Panc1 (cell line): ENCODE results near the gene UTP3. TPM values are rescaled to one million over a fixed set of nuclear protein-coding genes. Genes with fewer than 3 reads are reported as not detected.

ENCODE experiments used
- ATAC-seq: fragments of 200-7000 bp; cut with Tn5 transposase; 2 replicates; pipeline ENCODE4 v1.9.1; 2020; ENCODE audit warnings: mild to moderate bottlenecking, moderate library complexity
- BruUV-seq: library from RNA; stranded (reverse); fragments of 400-500 nt; replicated peaks from 2 replicates; lab custom pipeline; 2021; lab: Mats Ljungman, UMichigan
- CTCF ChIA-PET: fragments of 300-600 bp; sonication (Branson Sonifier 250); formaldehyde crosslinking; loops from one replicate; lab custom pipeline; 2022; ENCODE audit warnings: antibody characterized with exemption; lab: Charles Lee
- POLR2A ChIA-PET: fragments of 300-600 bp; sonication (Branson Sonifier 250); formaldehyde crosslinking; loops from one replicate; lab custom pipeline; 2022; ENCODE audit warnings: antibody characterized with exemption; lab: Charles Lee
- DNase-seq: peaks from one replicate; pipeline ENCODE4 v3.0.0-alpha.2; 2010; ENCODE audit warnings: low read depth, low spot score
- H3K27ac ChIP-seq: 2 replicates; pipeline ENCODE4 v1.5.1; 2011; ENCODE audit warnings: mild to moderate bottlenecking, low read length, inconsistent platforms
- H3K27me3 ChIP-seq: fragments of 200-500 bp; sonication (Bioruptor generic); 2 replicates; pipeline ENCODE4 v1.6.0; 2014; ENCODE audit warnings: low read length, inconsistent platforms; ENCODE audit not compliant: control insufficient read depth, insufficient read depth
- H3K36me3 ChIP-seq: fragments of 200-500 bp; sonication (Bioruptor generic); 2 replicates; pipeline ENCODE4 v1.5.1; 2014; ENCODE audit warnings: inconsistent platforms, mild to moderate bottlenecking, low read length, moderate library complexity; ENCODE audit not compliant: control insufficient read depth, insufficient read depth
- H3K4me1 ChIP-seq: 2 replicates; pipeline ENCODE4 v1.5.1; 2011; ENCODE audit warnings: inconsistent platforms, mild to moderate bottlenecking, low read length, moderate library complexity; ENCODE audit not compliant: control insufficient read depth, insufficient read depth
- H3K4me3 ChIP-seq, 2 experiments: 2 replicates each; pipeline ENCODE4 v1.5.1; 2011 to 2012; ENCODE audit warnings: low read depth in 2 of 2, low read length in 2 of 2, mild to moderate bottlenecking in 2 of 2, inconsistent platforms in 1 of 2, moderate library complexity in 1 of 2
- H3K9me3 ChIP-seq: fragments of 200-500 bp; sonication (Bioruptor generic); 2 replicates; pipeline ENCODE4 v1.5.1; 2014; ENCODE audit warnings: low read depth, mild to moderate bottlenecking, inconsistent platforms, low read length, moderate library complexity; ENCODE audit not compliant: control insufficient read depth, insufficient read depth
- POLR2AphosphoS5 ChIP-seq: IDR thresholded peaks from 2 replicates; pipeline ENCODE4 v1.6.1; 2012; ENCODE audit warnings: mild to moderate bottlenecking, low read depth, low read length, moderate library complexity
- SIN3A ChIP-seq: IDR thresholded peaks from 2 replicates; pipeline ENCODE4 v1.6.1; 2012; ENCODE audit warnings: low read depth, mild to moderate bottlenecking, low read length, moderate library complexity, borderline replicate concordance; ENCODE audit not compliant: insufficient read depth
- TCF7L2 ChIP-seq: IDR thresholded peaks from 2 replicates; pipeline ENCODE4 v1.6.1; 2011; ENCODE audit warnings: mild to moderate bottlenecking, low read depth, low read length, inconsistent platforms
- in situ Hi-C: cut with HindIII; loops from 2 replicates; pipeline ENCODE4 v1.10.0; 2016; ENCODE audit warnings: low sequenced_read_pairs, low pct_unique_long_range_greater_than_20kb
- intact Hi-C: fragments of 100-400 bp; cut with micrococcal nuclease; formaldehyde crosslinking; loops from one replicate; pipeline ENCODE4 v1.10.0; 2022; ENCODE audit not compliant: unreplicated experiment
- total RNA-seq: library from RNA; stranded (reverse); gene quantifications from one replicate; pipeline ENCODE4 v1.2.1, GENCODE V29; 2021; ENCODE audit not compliant: unreplicated experiment
- TF ChIP-seq, protein P1 (sequence below): fragments of 450-650 bp; IDR thresholded peaks from 2 replicates; pipeline ENCODE4 v1.5.1; 2017; ENCODE audit warnings: mild to moderate bottlenecking
- TF ChIP-seq, protein P2 (sequence below), 2 experiments: IDR thresholded peaks; 2 replicates each; pipeline ENCODE4 v1.6.1; 2011 to 2012; ENCODE audit warnings: low read depth in 2 of 2, control low read depth in 1 of 2, low read length in 1 of 2, mild to moderate bottlenecking in 1 of 2, moderate library complexity in 1 of 2; ENCODE audit not compliant: insufficient read depth in 1 of 2

The UTP3 gene
- total RNA-seq, 1 experiment from 2014 or later = 20.6 TPM

DNA sequence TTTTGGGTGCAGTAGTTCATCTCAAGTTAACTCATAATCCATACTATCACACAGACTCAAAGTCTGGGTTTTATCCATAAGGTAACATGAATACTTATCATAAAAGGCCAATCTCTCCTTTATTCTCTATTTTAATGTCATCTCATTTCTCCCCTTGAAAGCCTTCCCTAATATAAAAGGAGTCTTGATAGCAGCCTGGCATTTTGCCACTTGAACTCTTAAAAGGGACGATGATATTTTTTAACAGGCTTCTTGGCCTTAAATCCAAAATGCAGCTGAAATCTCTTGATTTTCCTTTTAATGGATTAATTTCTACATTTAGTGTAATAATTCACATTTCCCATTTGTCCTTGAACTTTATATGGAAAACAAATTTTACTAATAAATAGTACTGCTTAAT, 13.6 kb upstream of the UTP3 start:
- Histone ChIP-seq H3K4me3 (no peak overlapping the region), H3K4me1 (no peaks in the 10 kb centered on the region), H3K27me3 (0 out of 2 replicates have a peak, but pooled peaks cover 2% of the 10 kb centered on the region), H3K27ac (no peak overlapping the region), H3K9me3 (no peaks in the 10 kb centered on the region), H3K36me3 (no peaks in the 10 kb centered on the region)
- ChIA-PET CTCF (no interaction called here), POLR2A (no interaction called here)
- no TSS peak for BruUV-seq
- intact Hi-C loops = no loop called here
- TF ChIP-seq, protein P1, sequence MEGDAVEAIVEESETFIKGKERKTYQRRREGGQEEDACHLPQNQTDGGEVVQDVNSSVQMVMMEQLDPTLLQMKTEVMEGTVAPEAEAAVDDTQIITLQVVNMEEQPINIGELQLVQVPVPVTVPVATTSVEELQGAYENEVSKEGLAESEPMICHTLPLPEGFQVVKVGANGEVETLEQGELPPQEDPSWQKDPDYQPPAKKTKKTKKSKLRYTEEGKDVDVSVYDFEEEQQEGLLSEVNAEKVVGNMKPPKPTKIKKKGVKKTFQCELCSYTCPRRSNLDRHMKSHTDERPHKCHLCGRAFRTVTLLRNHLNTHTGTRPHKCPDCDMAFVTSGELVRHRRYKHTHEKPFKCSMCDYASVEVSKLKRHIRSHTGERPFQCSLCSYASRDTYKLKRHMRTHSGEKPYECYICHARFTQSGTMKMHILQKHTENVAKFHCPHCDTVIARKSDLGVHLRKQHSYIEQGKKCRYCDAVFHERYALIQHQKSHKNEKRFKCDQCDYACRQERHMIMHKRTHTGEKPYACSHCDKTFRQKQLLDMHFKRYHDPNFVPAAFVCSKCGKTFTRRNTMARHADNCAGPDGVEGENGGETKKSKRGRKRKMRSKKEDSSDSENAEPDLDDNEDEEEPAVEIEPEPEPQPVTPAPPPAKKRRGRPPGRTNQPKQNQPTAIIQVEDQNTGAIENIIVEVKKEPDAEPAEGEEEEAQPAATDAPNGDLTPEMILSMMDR = no peak
- TF ChIP-seq, protein P2, sequence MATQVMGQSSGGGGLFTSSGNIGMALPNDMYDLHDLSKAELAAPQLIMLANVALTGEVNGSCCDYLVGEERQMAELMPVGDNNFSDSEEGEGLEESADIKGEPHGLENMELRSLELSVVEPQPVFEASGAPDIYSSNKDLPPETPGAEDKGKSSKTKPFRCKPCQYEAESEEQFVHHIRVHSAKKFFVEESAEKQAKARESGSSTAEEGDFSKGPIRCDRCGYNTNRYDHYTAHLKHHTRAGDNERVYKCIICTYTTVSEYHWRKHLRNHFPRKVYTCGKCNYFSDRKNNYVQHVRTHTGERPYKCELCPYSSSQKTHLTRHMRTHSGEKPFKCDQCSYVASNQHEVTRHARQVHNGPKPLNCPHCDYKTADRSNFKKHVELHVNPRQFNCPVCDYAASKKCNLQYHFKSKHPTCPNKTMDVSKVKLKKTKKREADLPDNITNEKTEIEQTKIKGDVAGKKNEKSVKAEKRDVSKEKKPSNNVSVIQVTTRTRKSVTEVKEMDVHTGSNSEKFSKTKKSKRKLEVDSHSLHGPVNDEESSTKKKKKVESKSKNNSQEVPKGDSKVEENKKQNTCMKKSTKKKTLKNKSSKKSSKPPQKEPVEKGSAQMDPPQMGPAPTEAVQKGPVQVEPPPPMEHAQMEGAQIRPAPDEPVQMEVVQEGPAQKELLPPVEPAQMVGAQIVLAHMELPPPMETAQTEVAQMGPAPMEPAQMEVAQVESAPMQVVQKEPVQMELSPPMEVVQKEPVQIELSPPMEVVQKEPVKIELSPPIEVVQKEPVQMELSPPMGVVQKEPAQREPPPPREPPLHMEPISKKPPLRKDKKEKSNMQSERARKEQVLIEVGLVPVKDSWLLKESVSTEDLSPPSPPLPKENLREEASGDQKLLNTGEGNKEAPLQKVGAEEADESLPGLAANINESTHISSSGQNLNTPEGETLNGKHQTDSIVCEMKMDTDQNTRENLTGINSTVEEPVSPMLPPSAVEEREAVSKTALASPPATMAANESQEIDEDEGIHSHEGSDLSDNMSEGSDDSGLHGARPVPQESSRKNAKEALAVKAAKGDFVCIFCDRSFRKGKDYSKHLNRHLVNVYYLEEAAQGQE (IDR thresholded peaks at IDR 0.05; ENCODE audit: insufficient read depth in 1 of 2, low read depth in 2 of 2, low read length in 1 of 2) = no peak
- TF ChIP-seq TCF7L2 (no peak), POLR2AphosphoS5 (no peak), SIN3A (no peak)
- no peak for DNase-seq
- in situ Hi-C loops = no loop called here
- ATAC-seq = no peak

DNA sequence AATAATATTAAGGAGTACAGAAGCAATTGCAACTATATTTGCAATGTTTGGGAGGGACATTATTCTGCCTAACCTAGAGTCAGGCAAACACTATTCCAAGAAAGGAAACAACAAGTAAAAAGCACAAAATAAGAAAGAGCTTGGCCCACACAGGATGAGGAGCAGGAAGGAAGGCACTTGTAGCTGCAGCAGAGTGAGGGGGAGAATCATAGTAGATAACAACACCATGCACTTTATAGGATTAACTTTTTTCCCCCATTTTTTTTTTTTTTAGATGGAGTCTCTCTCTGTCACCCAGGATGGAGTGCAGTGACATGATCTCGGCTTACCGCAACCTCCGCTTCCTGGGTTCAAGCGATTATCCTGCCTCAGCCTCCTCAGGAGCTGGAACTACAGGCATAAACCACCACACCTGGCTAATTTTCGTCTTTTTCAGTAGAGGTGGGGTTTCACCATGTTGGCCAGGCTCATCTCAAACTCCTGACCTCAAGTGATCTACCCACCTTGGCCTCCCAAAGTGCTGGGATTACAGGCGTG, 11.7 kb upstream of the UTP3 start:
- ChIA-PET CTCF (no interaction called here), POLR2A (no interaction called here)
- Histone ChIP-seq H3K27ac (no peak overlapping the region), H3K4me1 (no peaks in the 10 kb centered on the region), H3K36me3 (no peaks in the 10 kb centered on the region), H3K9me3 (no peaks in the 10 kb centered on the region), H3K27me3 (0 out of 2 replicates have a peak, but pooled peaks cover 2% of the 10 kb centered on the region), H3K4me3 (no peak overlapping the region)
- ATAC-seq (no peak), DNase-seq (no peak)
- in situ Hi-C loops (no loop called here), intact Hi-C loops (no loop called here)
- TF ChIP-seq POLR2AphosphoS5 (no peak), TCF7L2 (no peak), SIN3A (no peak)
- TF ChIP-seq, protein P1 = no peak
- TF ChIP-seq, protein P2 (IDR thresholded peaks at IDR 0.05; ENCODE audit: insufficient read depth in 1 of 2, low read depth in 2 of 2, low read length in 1 of 2) = no peak
- BruUV-seq = no TSS peak
